SU-DHL-6 (cell line): ENCODE results near the gene TNFRSF4.

Experiments
- H2AFZ ChIP-seq: fragments of 200-600 bp; sonication (generic); 2 replicates; pipeline ENCODE4 v1.6.1; 2014; ENCODE audit warnings: low read depth, mild to moderate bottlenecking, moderate library complexity, mixed read lengths, antibody characterized with exemption, low read length; ENCODE audit not compliant: severe bottlenecking
- H3F3A ChIP-seq: fragments of 200-600 bp; shearing (Covaris generic); 2 replicates; pipeline ENCODE4 v1.6.0; 2016; ENCODE audit warnings: antibody characterized with exemption, mild to moderate bottlenecking; ENCODE audit not compliant: insufficient read depth
- H3K27ac ChIP-seq: fragments of 200-600 bp; sonication (generic); 2 replicates; pipeline ENCODE4 v1.5.1; 2016; ENCODE audit warnings: low read depth, mild to moderate bottlenecking, low read length, moderate library complexity, mixed read lengths
- H3K27me3 ChIP-seq: fragments of 200-600 bp; sonication (generic), shearing (Covaris generic); 2 replicates; pipeline ENCODE4 v1.6.0; 2014; ENCODE audit warnings: mild to moderate bottlenecking, low read length
- H3K36me3 ChIP-seq: fragments of 200-600 bp; sonication (generic); 2 replicates; pipeline ENCODE4 v1.6.1; 2014; ENCODE audit warnings: mild to moderate bottlenecking, low read length, mixed read lengths
- H3K4me2 ChIP-seq: fragments of 300-600, 200-600 bp; shearing (Covaris generic), sonication (generic); 2 replicates; pipeline ENCODE4 v1.6.0; 2014; ENCODE audit warnings: low read length, low read depth, mild to moderate bottlenecking; ENCODE audit not compliant: poor library complexity, severe bottlenecking
- H3K4me3 ChIP-seq: fragments of 200-600 bp; sonication (generic); 2 replicates; pipeline ENCODE4 v1.5.1; 2014; ENCODE audit warnings: antibody characterized with exemption, low read length, mild to moderate bottlenecking, mixed read lengths; ENCODE audit not compliant: insufficient read depth, poor library complexity, severe bottlenecking
- H3K79me2 ChIP-seq: fragments of 200-600 bp; sonication (generic); 2 replicates; pipeline ENCODE4 v1.6.1; 2014; ENCODE audit warnings: mild to moderate bottlenecking, low read length, moderate library complexity; ENCODE audit not compliant: insufficient read depth
- H3K9ac ChIP-seq: fragments of 200-600 bp; sonication (generic); 2 replicates; pipeline ENCODE4 v1.7.0; 2014; ENCODE audit warnings: mild to moderate bottlenecking, low read length
- H3K9me2 ChIP-seq: fragments of 200-600 bp; sonication (generic); replicated peaks from 2 replicates; pipeline ENCODE4 v1.6.1; 2014; ENCODE audit warnings: low read length; ENCODE audit not compliant: insufficient read depth
- H3K9me3 ChIP-seq: fragments of 200-600 bp; sonication (generic); 2 replicates; pipeline ENCODE4 v1.6.1; 2014; ENCODE audit warnings: low read length, mixed read lengths; ENCODE audit not compliant: insufficient read depth
- H4K20me1 ChIP-seq: fragments of 200-600 bp; sonication (generic); 2 replicates; pipeline ENCODE4 v1.6.1; 2014; ENCODE audit warnings: low read depth, mild to moderate bottlenecking, antibody characterized with exemption, low read length, moderate library complexity, mixed read lengths
- CTCF ChIP-seq: fragments of 200-600 bp; sonication (generic); IDR thresholded peaks from one replicate; pipeline ENCODE4 v1.5.1; 2017; ENCODE audit warnings: antibody characterized with exemption, mild to moderate bottlenecking, low read length, moderate library complexity; ENCODE audit not compliant: insufficient read depth, poor library complexity, severe bottlenecking
- EZH2phosphoT487 ChIP-seq: fragments of 200-600 bp; sonication (generic), shearing (Covaris generic); conservative IDR thresholded peaks from 2 replicates; pipeline ENCODE4 v1.6.1; 2018; ENCODE audit warnings: mild to moderate bottlenecking, antibody characterized with exemption, low read length, moderate library complexity, mixed read lengths

TNFRSF4 gene

GRCh38 chr1:1255078-1255477 is 41.1 kb upstream of the TNFRSF4 start:
- Histone ChIP-seq H3K9ac (no peak overlapping the region), H3K27ac (no peak overlapping the region), H3K79me2 (no peaks in the 10 kb centered on the region; the same call in 1 of the 2 replicates), H3K27me3 (no peaks in the 10 kb centered on the region), H2AFZ (no peak overlapping the region), H3K36me3 (no peaks in the 10 kb centered on the region), H3K4me3 (no peak overlapping the region), H3K9me3 (no peaks in the 10 kb centered on the region), H4K20me1 (no peaks in the 10 kb centered on the region), H3K9me2 (no peaks in the 10 kb centered on the region), H3K4me2 (no peak overlapping the region), H3F3A (no peaks in the 10 kb centered on the region)
- TF ChIP-seq CTCF (no peak), EZH2phosphoT487 (no peak)

DNA sequence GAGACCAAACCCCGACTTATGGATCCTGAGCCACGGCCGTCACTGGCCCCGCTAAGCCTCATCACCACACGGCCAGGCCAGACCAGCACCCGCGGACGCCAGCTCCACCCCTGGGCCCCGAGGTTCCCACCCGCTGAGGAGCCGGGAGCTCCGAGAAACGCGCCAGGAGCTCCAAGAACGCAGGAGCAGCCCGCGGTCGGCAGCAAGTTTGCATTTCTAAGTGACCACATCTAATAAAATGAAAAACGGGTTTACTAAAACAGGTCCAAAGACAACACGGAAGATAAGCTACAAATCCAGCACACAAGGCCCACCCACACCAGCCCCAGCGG is 40.7 kb upstream of the TNFRSF4 start:
- Histone ChIP-seq H3K4me3 (no peak overlapping the region), H2AFZ (no peak overlapping the region), H3K27ac (no peak overlapping the region), H3K9me2 (no peaks in the 10 kb centered on the region), H3K4me2 (no peak overlapping the region), H3K36me3 (no peaks in the 10 kb centered on the region), H3K9ac (no peak overlapping the region), H4K20me1 (no peaks in the 10 kb centered on the region), H3K27me3 (no peaks in the 10 kb centered on the region), H3K9me3 (no peaks in the 10 kb centered on the region), H3K79me2 (no peaks in the 10 kb centered on the region; the same call in 1 of the 2 replicates), H3F3A (no peaks in the 10 kb centered on the region)
- TF ChIP-seq CTCF = no peak
- TF ChIP-seq EZH2phosphoT487 = no peak

GRCh38 chr1:1253972-1254666 is 40.2 kb upstream of the TNFRSF4 start:
- Histone ChIP-seq H3F3A (no peaks in the 10 kb centered on the region), H3K79me2 (no peaks in the 10 kb centered on the region; the same call in 1 of the 2 replicates), H4K20me1 (no peaks in the 10 kb centered on the region), H3K27ac (no peak overlapping the region), H3K9ac (no peak overlapping the region), H3K9me3 (no peaks in the 10 kb centered on the region), H2AFZ (no peak overlapping the region), H3K4me2 (no peak overlapping the region), H3K9me2 (no peaks in the 10 kb centered on the region), H3K27me3 (no peaks in the 10 kb centered on the region), H3K4me3 (no peak overlapping the region), H3K36me3 (no peaks in the 10 kb centered on the region)
- TF ChIP-seq CTCF (no peak), EZH2phosphoT487 (no peak)
